ENCODE data around the gene TSPAN32.
A peak's percentile ranks its signal among the peaks of the same experiment; 100 is the strongest.

The TSPAN32 gene, protein sequence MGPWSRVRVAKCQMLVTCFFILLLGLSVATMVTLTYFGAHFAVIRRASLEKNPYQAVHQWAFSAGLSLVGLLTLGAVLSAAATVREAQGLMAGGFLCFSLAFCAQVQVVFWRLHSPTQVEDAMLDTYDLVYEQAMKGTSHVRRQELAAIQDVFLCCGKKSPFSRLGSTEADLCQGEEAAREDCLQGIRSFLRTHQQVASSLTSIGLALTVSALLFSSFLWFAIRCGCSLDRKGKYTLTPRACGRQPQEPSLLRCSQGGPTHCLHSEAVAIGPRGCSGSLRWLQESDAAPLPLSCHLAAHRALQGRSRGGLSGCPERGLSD

GRCh38 chr11:2301631-2302305 lies at the start of gene TSPAN32, which contains the start of gene C11orf21:
Gene TSPAN32 (plus strand): TSS chr11:2302013. CDS start chr11:2302150, 137 bp downstream.
Gene C11orf21 (minus strand): TSS chr11:2301918. CDS start chr11:2301808, 110 bp downstream.
- peak; percentile 43 for DNase-seq (ENCODE audit: low read depth)

GRCh38 chr11:2252018-2252417 lies 49.8 kb upstream of the TSPAN32 start:
- no peak for DNase-seq (ENCODE audit: low read depth)

- no peak for DNase-seq (ENCODE audit: low read depth)
Observed at GRCh38 chr11:2256293-2256913, 45.4 kb upstream of the TSPAN32 start.

DNA sequence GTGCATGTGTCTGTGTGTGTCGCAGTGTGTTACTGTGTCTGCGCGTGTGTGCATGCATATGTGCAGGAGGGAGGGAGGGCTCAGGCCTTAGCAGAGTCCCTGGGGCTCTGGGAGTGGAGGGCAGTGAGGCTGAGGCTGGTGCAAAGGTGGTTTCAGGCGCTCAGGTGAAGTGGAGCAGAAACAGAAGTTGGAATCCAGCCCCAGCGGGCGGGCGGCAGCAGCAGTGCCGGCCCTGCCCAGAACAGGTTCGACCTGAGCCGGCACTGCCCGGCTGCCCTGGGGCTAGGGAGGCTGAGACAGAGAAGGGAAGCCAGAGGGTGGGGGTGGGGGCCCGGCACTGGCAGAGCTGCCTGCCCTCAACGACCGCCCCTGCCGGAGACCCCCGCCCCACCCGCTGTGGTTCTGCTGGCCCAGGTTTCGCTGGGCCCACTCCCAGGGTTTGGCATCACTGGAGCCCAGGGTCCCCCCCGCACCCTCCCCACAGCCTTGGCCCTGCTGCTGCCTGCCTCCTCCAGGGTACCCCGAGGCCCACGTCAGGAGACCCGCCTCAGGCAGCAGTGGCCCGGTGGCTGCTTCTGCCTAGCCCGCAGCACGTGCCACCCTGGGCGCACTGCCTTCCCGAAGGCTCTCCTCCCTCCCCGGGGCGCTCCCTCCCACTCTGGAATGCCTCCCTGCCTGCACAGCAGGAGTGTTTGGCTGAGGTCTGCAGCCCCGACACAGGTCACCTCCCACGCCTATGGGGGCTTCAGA lies 44.7 kb upstream of the TSPAN32 start:
- DNase-seq (ENCODE audit: low read depth) = no peak

DNA sequence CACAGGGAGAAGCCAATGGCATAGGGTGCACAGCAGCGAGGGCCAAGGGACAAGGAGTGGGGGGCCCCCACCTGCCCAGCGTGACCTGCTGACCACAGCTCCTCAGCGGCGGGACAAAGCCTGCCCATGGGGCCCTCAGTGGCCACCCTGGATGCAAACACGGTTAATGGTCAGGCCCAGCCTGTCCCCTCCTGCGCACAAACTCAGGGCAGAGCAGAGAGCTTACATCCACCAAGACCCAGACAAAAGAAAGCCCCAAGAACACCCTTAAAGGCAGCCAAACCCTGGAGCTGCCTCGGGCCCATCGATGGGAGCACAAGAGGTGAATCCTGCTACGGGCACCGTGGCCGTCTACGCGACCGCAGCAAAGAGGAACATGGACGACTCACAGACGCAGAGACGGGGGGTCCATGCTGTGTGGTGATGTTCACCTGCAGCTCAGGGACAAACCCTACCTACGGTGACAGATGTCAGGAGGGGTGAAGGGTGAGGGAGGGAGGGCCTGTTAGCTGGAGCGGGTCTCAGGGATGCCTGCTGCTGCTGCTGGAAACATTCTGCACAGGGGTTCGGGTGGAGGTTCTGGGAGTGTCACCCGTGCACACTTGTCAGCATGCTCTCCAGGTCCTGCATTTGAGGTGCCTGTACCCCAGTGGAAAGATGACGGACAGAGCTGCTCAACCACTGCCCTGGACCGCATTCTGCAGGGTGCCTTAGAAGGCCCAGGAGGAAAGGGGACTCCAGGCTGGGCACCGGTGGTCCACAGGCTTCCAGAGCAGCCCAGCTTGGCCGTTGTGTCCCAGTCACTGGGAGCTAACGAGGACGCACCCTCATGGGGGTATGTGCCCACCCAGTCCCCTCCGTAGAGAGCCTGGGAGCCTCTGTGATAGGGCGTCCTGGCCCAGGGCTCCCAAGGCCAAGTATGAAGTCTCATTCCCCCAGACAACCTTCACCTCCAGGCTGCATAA lies 43.0 kb upstream of the TSPAN32 start:
- no peak for DNase-seq (ENCODE audit: low read depth)

GRCh38 chr11:2259466-2259830 lies 42.4 kb upstream of the TSPAN32 start:
- DNase-seq (ENCODE audit: low read depth) = no peak

- DNase-seq (ENCODE audit: low read depth) = no peak
Observed at GRCh38 chr11:2259897-2260451, 41.8 kb upstream of the TSPAN32 start.

- DNase-seq (ENCODE audit: low read depth) = no peak
Observed at GRCh38 chr11:2260491-2261364, 41.1 kb upstream of the TSPAN32 start.

DNA sequence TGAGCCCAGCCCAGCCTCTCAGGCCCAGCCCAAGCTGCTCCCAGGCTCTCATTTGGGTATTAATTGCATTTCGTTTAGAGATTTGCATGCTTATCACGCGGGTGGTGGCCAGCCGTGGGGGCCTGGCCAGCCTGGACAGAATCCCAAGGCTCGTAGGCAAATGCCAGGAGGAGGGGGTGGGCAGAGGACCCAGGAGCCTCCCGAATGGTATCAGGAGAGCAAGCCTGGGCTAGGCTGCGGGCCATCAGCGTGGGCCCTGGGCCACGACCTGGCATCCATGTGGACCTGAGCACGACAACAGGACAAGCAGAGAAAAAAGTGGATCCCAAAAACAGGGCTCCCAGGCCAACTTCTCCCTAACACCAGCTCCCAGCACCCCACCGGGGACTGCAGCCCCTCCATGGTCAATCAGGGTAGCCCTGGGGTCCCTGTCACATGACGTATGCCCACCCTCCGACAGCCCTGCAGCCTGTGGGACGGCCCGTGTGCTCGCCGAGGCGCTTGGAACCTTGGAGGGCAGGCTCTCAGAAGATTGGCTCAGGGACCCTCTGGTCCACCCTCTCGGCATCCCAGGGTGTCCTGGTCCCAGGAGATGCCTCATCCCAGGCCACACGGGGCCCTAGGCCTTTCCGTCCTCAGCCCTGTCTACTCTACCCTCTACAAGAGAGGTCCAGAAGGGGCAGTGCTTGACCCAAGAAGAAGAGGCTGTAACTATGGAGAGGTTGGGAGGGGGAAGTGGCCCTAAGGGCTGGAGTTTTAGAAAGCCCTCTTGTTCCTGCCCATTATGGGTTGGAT lies 40.2 kb upstream of the TSPAN32 start:
- no peak for DNase-seq (ENCODE audit: low read depth)

DNA sequence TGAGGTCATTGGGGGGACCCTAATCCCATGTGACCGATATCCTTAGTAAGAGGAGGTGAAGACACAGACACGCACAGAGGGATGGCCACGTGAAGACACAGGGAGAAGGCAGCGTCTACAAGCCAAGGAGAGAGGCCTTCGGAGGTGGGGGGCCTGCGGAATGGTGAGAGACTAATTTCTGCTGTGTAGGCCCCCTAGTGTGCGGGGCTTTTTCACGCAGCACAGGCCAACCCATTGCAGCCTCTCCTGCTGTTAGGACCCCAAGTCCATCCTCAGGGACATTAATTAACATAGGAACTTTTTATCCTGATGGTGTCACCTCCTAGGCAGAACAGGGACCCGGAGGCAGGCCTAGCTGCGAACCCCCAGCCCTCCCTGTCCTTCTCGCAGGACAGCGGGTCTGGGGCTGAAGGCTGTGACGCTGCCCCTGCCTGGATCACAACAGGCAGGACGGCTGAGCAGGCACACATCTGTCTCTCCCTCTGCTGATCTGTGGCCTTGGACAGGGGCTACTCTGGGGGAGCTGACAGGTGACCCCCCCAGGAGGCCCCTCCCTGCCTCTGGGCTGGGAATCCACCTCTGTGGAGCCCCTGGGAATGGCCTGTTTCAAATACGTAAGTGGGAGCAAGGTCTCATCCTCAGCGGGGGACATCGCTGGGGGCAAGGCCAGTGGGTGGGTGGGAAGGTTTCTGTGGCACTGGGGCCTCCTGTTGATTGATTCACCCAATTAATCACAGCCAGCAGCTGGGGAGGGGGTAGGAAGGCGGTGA lies 39.3 kb upstream of the TSPAN32 start:
- no peak for DNase-seq (ENCODE audit: low read depth)

GRCh38 chr11:2263071-2263565 lies 38.7 kb upstream of the TSPAN32 start:
- DNase-seq (ENCODE audit: low read depth) = no peak

DNA sequence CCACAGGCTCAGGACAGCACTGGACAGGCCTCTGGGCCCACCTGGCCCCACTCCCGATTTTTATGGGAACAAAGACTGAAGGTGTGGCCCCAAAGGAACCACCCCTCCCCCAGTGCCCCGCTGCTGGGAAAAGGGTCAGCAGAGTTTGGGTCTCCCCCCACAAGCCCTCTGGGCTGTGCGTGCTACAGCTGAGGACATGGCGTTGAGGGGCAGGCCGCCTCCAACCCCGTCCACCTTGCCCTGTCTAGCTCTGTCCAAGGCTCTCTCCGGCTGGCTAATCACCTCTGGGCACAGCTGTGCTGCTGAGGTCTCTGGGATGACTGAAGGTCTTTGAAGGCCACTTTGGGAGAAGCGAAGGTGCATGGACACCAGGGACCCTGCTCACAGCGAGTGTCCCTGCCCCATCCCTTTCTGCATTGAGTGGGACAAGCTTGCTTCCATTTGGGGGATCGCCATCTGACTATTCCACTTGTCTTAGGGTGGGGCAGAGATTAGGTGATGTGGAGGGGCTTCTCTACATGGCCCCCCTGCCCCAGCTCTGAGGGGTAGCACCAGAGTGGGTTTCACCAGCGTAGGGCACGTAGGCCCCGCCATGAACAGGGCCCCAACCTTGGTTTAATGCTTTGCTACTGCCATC lies 38.0 kb upstream of the TSPAN32 start:
- DNase-seq (ENCODE audit: low read depth) = no peak

DNA sequence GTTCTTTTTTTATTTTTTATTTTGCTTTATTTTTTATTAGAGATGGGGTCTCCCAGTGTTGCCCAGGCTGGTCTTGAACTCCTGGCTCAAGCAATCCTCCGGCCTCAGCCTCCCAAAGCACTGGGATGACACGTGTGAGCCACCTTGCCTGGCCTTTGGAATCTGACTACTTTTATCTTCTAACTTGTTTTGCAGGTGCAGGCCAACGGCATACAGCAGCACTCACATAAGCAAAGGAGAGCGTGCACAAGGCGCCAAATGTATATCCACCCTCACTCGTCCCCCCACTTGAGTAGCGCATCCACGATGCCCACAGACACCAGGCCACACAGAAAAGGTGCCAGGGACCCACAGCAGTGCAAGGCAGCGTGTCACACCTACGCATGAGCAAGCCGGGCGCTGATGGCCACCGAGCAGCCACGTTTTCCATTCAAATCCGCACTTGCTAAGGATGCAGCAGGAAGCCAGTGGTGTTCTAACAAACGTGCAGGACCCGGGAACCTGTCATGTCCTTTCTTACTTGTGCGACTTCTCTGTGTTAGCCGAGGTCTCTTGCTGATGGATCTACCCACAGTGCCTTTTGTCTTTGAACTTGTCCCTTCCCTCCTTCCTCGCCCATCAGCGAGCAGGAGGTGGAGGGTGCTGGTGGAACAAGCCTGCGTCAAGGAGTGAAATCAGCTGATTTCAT lies 37.3 kb upstream of the TSPAN32 start:
- DNase-seq (ENCODE audit: low read depth) = no peak

DNA sequence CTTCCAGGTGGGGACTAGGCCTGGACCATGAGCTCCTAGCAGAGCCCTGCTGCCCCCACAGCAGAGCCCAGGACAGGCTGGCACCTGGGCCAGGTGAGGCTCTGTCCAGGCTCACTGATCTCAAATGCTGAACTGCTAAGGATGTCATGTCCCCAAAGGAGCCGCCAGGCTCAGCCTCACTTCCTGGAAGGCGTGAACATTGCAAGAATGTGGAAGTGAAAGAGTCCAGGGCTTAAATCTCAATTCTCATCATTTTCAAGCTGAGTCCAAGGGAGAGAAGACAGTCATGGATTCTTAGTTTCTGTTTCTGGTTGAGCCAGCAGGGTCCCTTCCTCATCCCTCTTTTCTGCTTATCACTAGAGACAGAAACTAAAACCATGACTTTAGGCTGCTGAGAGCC lies 36.4 kb upstream of the TSPAN32 start:
- no peak for DNase-seq (ENCODE audit: low read depth)

DNA sequence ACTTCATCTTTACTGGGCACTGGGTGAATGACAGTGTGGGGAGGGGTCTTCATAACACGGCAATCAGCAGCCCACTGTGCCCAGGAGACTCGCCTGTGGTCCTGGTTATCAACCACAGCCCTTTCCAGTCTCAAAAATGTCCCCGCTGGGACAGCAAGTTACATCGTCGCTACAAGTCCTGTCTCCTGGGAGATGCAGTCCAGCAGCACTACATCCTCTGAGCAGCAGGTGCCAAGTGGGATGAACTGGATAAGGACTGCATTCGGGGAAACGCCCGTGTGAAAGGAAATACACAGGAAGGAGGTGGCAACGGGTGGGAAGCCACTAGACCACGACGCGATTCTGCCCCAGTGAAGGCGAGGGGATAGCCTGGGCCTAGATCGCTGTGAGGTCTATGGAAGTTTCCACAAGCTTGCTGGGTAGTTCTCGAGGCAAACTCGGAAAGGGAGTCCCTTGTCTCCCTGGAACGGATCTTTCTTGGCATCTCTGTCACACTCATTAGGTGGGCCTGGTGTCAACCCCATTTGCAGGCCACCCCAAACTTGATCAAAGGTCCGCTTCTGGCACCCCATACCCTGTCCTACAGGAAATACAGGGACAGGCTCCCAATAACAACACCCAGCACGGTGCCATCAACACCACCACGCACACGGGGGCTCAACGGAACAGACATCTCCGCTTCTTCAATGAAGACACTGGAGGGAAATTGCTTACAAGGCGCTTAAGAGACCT lies 35.8 kb upstream of the TSPAN32 start:
- DNase-seq (ENCODE audit: low read depth) = no peak

GRCh38 chr11:2266586-2267305 lies 35.1 kb upstream of the TSPAN32 start:
- no peak for DNase-seq (ENCODE audit: low read depth)
